Caki2 (cell line): Measurements from ENCODE around the gene RGS19. TPM values are rescaled to one million over a fixed set of nuclear protein-coding genes. Genes with fewer than 3 reads are reported as not detected.

Experiments used
- DNase-seq: peaks from one replicate; pipeline ENCODE4 v3.0.0-alpha.2; 2015; ENCODE audit warnings: low read depth
- in situ Hi-C: cut with HindIII; loops from 2 replicates; pipeline ENCODE4 v1.10.0; 2016; ENCODE audit warnings: low sequenced_read_pairs, low pct_unique_long_range_greater_than_20kb, mixed read lengths
- total RNA-seq: library from RNA; depleted of rRNA; stranded (reverse); fragments of >200 nt; shearing (Covaris generic); gene quantifications from 2 replicates; pipeline ENCODE4 v1.2.3, GENCODE V29; 2014; ENCODE audit warnings: low replicate concordance

The RGS19 gene
- total RNA-seq, 1 experiment from 2014 or later: 47.6 TPM

DNA sequence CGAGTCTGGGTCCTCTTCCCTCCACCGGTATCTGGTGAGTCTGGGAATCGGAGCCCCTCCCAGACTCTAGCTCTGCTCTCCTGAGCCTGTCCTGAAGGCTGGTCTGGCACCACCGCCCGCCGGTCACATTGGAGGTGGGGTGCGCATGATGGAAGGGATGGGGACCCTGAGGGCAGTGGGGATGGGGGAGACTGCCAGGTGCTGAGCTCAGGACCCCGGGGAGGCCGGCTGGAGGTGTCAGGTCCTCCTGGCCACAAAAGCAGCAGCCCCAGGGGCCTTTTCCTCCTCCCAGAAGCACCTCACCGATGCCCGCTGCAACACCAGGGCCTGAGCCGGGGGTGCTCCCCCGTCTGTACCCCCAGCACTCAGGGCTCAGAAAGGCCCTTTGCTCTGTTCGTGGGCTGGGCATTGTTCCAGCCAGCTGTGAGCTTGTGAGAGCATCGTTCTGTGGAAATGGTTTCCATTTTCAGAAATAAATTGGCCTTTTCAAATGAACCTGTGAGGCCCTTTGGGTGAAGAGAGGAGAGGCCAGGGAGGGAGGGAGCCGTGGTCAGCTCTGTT is 30.6 kb upstream of the RGS19 start:
- in situ Hi-C loops: no loop called here
- DNase-seq: no peak

DNA sequence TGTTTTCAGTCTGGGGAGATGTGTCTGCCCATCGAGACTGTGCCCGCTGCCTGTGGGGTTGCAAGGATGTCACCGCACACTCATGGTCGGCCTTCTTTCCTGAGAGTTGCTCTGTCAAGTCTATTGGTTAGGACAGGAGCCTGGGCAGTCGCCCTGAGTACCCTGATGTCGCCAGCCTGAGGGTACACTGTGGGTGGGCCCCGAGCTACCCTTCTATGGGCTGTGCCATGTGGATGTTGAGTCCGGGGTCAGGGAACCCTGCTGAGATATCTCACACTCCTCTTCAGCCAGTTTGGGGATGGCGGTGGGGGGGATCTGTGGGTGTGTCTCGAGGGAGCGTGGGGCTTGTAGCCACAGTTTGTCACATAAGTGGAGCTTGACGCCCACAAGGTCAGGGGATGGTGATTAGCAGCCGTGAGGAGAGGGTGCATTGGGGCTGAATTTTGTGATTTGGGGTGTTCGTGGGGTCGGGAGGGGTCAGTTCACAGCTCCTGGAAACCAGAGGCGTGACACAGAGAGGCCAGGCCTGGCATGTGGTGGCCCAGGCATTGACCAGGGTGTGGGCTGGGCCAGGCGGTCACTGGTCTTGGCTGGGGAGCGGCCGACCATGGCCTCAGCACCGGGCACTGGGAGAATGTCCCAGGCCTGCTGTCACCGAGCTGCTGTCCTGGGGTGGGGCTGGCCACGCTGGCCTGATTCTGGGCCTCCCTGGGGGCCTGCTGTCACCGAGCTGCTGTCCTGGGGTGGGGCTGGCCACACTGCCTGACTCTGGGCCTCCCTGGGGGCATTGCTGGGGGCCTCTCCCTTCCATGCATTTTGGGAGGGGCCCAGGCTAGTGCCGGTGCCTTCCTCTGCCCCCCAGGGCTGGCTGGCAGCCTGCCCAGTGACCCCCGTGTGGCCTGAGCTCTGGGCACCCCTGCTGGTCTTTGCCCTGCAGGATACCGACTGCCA is 29.7 kb upstream of the RGS19 start:
- in situ Hi-C loops: no loop called here
- DNase-seq: no peak

DNA sequence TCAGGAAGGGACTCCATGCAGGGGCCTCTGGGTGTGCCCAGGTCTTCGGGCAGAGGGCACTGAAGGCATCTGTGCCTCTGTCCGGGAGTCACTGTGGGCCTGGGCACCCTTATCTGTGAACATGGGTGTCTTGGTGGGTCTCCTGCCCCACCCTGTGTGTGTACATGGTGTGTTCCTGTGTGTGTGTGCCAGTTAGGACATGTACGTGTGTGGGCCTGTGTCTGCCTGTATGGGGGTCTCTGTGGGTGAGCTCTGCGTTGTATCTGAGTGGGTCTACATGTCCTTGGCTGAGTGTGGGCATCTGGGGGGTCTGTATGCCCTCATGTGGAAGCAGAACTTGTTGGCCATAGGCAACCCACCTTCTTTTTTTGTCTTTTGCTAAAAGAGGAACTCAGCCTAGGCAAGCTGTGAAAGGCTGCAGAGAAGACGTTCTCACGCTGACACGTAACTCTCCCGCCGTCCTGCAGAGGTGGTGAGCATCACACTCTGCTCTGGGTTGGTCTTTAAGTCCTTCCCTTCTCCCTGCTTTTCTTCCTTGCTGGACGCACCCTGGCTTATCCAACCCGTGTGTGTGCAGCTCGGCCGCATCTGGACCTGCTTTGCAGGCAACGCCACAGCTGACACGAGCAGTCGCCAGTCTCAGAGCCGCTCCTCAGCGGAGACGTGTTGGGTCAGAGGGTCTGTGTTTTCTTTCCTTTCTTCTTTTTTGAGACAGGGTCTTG is 28.6 kb upstream of the RGS19 start:
- DNase-seq: no peak
- in situ Hi-C loops: no loop called here

DNA sequence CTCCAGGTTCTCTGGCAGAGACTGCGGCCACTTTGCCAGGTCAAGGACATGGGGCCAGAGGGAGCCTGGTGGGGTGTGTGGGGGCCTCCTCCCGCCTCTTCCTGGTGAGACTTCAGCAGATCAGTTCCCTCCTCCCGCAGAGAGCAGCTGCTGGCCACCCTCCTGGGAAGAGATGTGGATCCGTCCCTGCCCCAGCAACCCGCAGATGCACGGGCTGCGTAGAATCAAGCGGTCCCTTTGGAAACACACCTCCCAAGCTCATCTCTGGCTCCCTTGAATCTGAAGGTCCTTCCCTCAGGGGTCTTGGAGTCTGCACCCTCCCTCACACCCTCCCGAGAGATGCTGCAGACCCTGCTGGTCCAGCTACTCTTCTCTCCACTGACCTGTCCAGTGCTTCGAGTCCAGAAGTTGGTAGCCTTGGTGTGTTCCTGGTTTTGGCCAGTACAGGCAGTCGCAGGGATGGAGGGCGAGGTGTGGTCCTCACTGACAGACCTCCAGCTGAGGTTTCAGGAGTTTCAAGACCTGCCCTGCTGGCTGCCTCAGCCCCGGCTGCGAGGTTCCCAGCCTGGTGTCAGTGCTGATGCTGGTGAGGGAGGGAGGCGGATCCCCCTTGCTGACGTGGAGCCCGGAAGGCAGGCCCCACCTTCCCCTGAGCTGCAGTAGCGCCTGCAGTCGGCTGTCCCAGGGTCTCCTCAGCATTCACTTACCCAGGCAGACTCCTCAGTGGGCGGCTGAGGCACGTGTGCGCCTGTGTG is 27.8 kb upstream of the RGS19 start, which contains the start of gene NPBWR2:
Gene NPBWR2 (minus strand): TSS at position 585 of the 755 bp plus-strand sequence. CDS start 734 bp downstream, outside the sequence.
- in situ Hi-C loops: no loop called here
- no peak for DNase-seq

- no peak for DNase-seq
- in situ Hi-C loops: no loop called here
Measured at GRCh38 chr20:64106435-64106961, 27.2 kb upstream of the RGS19 start.

DNA sequence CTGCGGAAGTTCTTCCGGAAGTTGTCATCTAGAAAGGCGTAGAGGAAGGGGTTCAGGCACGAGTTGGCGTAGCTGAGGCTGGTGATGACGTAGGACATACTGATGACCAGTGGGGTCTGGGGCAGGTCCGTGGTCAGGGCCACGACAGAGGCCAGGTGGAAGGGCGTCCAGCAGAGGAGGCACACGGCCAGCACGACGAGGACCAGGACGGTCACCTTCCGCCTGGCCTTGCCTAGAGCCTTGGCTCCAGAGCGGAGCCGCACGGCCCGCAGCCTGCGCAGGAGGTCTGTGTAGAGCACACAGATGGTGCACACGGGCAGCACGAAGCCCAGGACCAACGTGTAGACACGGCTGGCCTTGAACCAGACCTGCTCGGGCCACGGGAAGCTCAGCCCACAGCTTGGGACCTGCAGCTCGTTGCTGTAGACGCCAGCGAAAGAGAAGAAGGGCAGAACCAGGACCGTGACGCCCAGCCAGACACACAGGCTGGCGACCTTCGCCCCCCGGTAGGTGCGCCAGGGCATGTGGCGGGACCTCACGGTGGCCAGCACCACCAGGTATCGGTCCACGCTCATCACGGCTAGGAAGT is 26.6 kb upstream of the RGS19 start:
- no peak for DNase-seq
- in situ Hi-C loops: no loop called here

DNA sequence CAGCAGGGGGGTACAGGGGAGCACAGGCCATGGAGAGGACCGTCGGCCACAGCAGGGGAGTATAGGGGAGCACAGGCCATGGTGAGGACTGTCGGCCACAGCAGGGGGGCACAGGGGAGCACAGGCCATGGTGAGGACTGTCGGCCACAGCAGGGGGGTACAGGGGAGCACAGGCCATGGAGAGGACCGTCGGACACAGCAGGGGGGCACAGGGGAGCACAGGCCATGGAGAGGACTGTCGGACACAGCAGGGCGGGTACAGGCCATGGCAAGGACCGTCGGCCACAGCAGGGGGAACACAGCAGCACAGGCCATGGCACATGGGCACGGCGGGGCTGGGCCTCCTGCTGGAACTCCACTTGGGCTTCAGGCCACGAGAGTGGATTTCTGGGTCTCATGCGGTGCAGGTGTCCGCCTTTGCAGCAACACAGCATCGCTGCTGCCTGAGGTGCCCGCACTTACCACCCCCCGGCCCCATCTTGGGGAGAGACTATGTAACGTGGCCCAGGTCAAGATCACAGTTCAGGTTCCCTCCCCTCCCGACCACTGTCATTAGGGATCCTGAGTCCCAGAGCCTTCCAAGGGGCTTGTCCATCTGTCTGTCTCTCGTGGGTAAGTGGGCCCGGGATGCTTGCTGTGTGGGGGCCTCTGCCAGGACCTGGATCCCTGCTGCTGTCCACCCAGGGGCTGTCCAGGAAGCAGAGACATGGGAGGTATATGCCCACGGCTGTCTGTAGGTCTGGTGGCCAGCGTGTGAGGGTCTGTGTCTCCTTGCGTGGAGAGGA is 25.5 kb upstream of the RGS19 start:
- DNase-seq: no peak
- in situ Hi-C loops: no loop called here

- in situ Hi-C loops: no loop called here
- DNase-seq: no peak
Measured at GRCh38 chr20:64103871-64104666, 24.8 kb upstream of the RGS19 start.

DNA sequence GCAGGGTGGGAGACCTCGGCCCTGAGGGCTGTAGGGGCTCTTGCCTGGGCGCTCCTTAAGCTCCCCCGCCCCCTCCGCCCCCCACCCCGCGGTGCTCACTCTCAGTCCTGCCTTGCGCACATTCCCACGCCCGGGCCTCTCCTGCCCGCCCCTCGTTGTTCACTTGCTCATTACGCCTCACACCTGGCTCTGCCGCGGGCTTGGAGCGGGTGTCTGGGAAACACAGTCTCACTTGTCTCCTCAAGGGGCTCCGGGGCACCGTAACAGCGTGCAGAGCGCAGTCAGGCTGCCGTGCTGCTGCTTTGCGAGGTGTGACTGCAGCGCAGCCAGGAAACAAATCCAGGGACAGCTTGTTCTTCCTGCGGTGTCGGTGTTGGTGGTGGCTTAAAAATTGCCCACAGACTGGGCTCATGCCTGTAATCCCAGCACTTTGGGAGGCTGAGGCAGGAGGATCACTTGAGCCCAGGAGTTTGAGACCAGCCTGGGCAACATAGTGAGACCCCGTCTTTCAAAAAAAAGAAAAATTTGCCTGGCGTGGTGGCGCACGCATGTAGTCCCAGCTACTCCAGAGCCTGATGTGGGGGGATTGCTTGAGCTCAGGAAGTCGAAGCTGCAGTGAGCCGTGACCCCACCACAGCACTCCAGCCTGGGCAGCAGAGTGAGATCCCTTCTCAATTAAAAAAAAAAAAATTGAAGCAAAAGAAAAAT is 23.5 kb upstream of the RGS19 start:
- in situ Hi-C loops: no loop called here
- DNase-seq: no peak

DNA sequence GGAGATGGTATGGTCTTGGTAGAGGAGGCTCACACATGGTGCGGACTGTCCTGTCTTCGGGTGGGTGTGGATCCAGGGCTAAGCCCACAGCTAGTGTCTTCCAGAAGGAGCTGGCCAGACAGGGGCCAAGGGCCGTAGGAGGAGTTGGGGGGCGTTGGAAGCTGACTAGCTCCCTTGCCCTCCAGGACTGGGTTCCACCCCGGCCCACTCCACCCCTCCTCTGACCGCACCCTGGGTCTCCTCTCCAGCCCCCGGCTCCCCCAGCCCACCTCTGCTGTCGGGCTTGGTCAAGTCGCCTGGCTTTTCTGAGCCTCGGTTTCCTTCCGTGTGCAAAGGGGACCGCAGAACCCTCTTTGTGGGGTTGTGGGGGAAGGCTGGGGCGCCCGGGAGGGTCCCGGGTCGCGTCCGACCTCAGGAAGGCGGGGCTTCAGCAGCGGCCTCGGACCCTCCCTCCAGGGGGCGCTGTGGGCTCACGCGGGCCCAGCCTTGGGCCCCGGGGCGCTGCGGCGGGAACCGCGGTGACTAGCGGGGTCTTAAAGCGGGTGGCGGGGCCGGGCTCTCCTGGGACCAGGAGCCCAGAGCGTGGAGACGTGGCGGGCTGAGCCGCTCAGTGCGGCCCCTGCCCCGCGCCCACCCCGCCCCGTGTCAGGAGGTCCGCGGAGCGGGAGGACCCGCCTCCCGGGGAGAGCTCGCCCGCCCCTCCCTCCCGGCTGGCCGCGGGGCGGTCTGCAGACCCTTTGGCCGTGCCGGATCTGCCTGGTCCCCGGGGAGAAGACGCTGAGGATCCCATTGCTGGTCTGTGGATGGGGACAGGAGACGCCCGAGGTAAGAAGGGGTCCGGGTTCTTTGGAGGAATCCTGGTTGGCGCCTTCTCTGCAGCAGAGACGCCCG is 22.7 kb upstream of the RGS19 start:
- in situ Hi-C loops: no loop called here
- DNase-seq: no peak

DNA sequence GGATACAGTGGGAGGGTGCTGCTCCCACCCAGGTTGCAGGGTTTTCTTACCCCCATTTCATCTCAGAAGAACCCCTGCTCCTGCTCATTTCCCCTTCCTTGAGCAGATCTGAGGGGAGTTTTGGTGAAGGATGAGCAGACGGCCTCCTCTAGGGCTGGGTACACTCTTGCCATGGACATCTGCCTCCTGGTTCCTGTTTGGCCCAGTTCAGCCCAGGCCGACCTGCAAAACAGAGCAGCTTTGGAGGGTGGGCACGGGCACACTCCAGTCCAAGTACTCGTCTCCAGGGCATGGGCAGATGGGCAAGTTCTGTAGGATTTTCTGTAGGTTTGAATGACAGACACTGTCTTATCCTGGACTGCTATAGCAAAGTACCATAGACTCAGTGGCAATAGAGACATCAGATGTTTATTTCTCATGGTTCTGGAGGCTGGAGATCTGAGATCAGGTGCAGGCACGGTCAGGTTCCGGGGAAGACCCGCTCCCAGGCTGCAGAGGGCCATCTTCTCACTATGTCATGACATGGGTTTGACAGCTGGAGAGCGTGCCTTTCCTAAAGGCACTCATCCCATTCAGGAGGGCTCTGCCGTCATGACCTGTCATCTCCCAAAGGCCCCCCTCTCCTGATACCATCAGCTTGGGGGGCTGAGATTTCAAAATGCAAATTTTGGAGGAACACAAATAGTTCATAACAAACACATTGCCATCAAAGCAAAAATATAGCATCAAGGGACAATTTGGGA is 21.8 kb upstream of the RGS19 start:
- in situ Hi-C loops: no loop called here

GRCh38 chr20:64100566-64100888 is 21.2 kb upstream of the RGS19 start:
- in situ Hi-C loops: no loop called here
- DNase-seq: no peak

More for the DNA sequence above, 21.8 kb upstream of the RGS19 start:
- no peak for DNase-seq

DNA sequence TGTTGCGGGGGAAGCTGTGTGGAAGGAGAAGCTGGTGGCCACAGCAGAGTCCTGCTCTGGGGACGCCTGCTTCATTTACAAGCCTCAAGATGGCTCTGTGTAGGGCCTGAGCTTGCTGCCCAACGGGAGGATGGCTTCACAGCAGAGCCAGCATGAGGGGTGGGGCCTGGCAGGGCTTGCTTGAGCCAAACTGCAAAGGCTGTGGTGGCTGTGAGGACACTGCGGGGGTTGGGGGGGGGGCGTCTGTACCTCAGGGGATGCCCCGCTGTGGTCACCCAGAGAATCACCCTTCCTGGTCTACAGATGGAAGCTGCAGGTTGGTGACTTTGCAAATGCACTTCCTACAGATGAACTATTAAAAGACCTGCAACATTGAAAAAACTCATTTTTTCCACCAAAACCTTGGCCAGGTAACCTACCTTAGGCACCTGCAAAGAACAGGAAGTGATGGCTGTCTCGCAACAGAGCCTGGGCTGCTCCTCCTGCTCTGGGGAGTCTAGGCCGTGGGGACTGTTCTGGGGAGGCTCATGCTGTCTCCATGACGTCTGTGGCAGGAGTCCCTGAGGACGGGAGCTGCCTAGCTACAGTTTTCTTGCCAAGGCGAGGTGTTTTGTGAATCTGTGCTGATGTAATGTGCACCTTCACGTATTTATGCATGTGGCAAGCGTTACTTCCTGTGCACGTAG is 20.7 kb upstream of the RGS19 start:
- in situ Hi-C loops: no loop called here
- no peak for DNase-seq
